Measurements from ENCODE around the gene KBTBD4.

GRCh38 chr11:47545298-47545697, 33.5 kb downstream of the KBTBD4 start:
- TF ChIP-seq CTCF (IDR thresholded peaks at IDR 0.05) (no peak), POLR2A (IDR thresholded peaks at IDR 0.05) (no peak), POLR2AphosphoS5 (IDR thresholded peaks at IDR 0.05) (no peak)

All from prostate gland (tissue), 2 donors.